GM12864 (cell line): Measurements from ENCODE around the gene RAMACL.
"Not testable (repeated sequence)": the region's sequence is repeated elsewhere in the genome, so short reads cannot be mapped to it uniquely, and the experiment has no call there.

Experiments
- DNase-seq: peaks from one replicate; pipeline ENCODE4 v3.0.0-alpha.2; 2011; ENCODE audit warnings: low read depth
- H3K4me3 ChIP-seq: 2 replicates; pipeline ENCODE4 v1.5.1; 2011; ENCODE audit warnings: mild to moderate bottlenecking, low read depth, low read length, control low read depth
- TF ChIP-seq, protein P1 (sequence below): IDR thresholded peaks from 2 replicates; pipeline ENCODE4 v1.5.1; 2011; ENCODE audit warnings: low read depth, mild to moderate bottlenecking, moderate library complexity, low read length, control low read depth, inconsistent platforms; ENCODE audit errors: missing control alignments

The RAMACL gene

DNA sequence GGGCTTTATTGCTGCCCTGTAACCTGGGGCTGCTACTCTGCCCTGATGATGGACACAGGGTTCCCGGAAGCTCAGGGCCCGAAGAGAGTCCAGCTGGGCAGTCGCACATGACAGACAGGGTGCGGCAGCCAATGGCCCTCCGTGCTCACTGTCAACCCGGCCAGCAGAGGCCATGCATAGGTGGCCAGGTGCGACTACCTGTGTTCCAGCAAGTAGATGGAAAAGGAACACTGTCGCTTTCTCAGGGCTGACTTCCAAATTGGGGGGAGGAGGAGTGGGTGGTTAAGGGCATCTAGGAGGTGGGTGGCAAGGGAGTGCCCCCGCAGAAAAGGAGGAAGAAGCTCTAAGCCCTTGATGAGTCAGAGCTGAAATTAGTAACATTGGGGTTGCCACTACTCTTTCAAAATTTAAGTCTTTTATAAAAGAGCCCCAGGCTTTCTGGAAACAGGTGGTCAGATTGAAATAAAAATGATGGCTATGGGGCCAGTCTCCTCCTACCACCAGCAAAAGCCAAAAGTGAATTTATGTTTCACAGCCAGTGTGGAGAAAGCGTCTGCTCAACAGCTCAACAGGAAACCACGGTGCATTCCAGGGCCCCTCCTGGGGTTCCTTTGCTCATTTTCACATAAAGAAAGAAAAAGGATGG, 2.3 kb upstream of the RAMACL start:
- H3K4me3 ChIP-seq, result no peak overlapping the region; the same call in 1 of the 2 replicates
- no peak for DNase-seq
- TF ChIP-seq, protein P1, sequence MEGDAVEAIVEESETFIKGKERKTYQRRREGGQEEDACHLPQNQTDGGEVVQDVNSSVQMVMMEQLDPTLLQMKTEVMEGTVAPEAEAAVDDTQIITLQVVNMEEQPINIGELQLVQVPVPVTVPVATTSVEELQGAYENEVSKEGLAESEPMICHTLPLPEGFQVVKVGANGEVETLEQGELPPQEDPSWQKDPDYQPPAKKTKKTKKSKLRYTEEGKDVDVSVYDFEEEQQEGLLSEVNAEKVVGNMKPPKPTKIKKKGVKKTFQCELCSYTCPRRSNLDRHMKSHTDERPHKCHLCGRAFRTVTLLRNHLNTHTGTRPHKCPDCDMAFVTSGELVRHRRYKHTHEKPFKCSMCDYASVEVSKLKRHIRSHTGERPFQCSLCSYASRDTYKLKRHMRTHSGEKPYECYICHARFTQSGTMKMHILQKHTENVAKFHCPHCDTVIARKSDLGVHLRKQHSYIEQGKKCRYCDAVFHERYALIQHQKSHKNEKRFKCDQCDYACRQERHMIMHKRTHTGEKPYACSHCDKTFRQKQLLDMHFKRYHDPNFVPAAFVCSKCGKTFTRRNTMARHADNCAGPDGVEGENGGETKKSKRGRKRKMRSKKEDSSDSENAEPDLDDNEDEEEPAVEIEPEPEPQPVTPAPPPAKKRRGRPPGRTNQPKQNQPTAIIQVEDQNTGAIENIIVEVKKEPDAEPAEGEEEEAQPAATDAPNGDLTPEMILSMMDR, result no peak

DNA sequence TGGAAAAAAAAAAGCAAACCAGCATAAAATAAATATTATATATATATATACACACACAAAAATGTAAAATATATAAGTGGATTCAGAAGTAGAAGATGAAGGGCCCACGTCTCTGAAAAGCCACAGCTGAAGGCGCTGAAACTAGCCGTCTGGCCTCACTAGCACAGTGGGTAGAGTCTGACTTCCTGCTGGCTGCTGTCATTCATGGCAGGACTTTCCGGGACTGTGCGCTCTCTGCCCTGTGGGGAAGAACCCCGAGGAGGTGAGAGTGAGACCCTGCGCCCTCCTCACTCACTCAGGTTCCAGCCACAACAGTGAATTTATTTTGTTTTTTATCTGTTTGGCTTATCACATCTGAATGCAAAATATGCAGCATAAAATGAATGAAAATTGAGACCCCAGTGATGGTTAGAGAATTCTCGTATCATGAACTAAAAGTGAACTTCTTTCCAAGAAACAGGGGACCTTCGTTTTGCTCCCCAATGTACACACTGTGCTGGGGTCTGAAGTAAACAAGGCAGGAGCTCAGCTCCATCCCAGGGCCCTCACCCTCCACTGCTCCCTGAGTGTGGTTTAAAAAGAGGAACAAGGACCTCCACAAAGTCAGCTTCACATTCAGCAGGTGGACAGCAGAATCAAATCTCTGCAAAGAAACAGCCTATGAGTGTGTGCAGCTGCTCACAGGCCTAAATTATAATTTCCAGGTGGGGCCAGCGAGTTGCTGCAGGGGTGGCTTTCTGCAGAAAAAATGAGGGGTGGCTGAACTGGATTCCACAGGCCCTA, 1.3 kb upstream of the RAMACL start:
- TF ChIP-seq, protein P1, result no peak
- no peak overlapping the region; the same call in 1 of the 2 replicates for H3K4me3 ChIP-seq
- peak; percentile 70 for DNase-seq

DNA sequence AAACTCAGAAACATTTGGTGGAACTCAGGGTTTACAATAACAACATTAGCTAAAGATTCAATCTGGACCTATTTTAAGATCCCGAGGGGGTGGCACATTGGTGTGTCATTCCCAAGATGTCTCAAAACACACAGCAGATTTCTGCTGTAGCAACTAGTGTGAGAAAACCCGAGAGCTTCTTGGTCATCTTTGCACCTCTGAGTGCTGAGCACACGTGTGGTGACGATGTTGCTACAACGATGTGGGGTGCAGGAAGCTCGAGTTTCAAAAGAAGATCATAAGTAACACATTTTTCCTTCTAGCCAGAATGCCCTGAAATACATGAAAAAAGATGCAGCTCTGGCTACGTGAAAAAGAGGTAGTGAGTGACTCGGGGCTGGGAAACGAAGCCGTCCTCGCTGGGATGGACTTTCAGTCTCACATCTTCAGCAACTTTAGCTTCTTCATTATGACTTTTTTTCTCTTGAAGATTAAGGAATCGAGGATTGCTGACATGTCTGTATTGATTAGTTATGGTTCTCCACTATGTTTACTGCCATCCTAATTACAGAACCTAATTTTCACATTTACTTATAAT, 1.5 kb downstream of the RAMACL start:
- no peak overlapping the region for H3K4me3 ChIP-seq
- DNase-seq, result no peak
- TF ChIP-seq, protein P1, result no peak

DNA sequence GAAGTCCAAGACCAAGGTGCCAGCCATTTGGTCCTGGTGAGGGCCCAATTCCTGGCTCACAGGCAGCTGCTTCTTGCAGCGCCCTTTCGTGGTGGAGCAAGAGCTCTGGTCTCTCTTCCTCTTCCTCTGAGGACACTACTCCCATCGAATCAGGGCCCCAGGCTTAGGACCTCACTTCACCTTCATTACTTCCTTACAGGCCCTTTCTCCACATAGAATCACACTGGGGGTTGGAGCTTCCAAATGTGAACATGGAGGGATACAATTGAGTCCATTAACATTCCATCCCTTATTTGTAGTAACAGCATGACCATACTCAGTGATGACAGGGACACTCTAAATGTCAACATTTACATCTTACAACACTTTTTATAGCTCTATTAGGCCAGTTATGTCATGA, 2.3 kb downstream of the RAMACL start:
- DNase-seq, result no peak
- TF ChIP-seq, protein P1, result no peak

DNA sequence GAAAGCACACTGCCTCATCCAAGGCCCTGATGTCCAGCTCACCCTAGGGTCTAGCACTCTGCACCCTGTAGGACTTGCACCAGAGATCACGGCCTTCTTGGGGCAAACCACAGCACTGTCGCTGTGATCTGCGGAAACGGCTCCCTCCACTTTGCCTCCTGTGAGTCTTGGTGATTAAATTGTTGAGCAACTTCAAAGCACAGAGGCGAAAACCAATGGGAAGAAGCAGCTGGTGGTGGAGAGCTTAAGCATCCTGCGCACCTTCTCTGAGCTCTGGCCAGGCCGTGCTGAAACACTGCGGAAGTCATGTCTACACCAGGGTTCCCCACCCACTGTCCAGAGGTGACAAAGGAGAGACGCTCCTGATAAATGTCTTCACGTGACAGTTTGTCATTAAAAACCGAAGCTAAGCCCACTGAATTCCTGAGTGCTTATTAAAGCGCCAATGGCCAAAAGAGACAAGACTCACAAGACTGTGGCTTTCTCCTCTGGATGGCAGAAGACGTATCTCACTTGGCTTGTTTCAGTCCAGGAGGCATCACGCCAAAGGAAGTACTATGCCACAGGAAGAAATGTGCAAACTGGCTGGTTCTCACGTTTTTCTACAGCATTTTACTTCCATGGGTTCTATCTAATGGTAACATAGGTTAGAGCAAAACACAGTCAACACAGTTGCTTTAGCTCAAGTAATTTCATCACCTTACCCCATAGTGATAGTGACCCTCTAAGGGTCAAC, 3.1 kb downstream of the RAMACL start:
- TF ChIP-seq, protein P1, result no peak
- no peak for DNase-seq

More for the DNA sequence above, 2.3 kb downstream of the RAMACL start:
- H3K4me3 ChIP-seq, result no peak overlapping the region

DNA sequence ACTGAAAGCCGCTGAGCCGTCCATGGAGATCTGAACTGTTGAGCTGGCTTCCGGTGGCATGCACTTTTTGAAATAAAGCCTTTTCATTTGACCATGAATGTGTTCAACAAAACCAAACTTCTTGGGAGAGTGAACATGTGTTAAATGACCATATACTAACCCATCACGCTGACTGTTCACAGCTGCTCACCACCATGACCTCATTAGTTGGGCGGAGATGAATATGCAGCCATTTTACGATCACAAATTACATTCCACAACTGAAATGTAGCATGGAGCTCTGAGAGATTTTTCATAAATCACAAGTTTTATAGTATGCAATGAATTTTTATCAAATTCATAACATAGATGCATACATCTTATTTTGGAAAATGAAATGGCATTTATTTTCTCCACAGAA, 4.2 kb downstream of the RAMACL start:
- TF ChIP-seq, protein P1, result no peak
- no peak for DNase-seq
- H3K4me3 ChIP-seq, result no peak overlapping the region

More for the DNA sequence above, 3.1 kb downstream of the RAMACL start:
- H3K4me3 ChIP-seq, result no peak overlapping the region

DNA sequence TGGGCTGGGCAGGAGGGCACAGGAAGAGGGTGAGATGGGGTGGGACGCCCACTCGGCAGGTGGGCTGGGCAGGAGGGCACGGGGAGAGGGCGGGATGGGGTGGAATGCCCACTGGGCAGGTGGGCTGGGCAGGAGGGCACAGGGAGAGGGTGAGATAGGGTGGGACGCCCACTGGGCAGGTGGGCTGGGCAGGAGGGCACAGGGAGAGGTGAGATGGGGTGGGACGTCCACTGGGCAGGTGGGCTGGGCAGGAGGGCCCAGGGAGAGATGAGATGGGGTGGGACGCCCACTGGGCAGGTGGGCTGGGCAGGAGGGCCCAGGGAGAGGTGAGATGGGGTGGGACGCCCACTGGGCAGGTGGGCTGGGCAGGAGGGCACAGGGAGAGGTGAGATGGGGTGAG, 4.7 kb downstream of the RAMACL start:
- DNase-seq, H3K4me3 ChIP-seq: not testable (repeated sequence)
